ENCODE measurements around the gene SOS2.

DNA sequence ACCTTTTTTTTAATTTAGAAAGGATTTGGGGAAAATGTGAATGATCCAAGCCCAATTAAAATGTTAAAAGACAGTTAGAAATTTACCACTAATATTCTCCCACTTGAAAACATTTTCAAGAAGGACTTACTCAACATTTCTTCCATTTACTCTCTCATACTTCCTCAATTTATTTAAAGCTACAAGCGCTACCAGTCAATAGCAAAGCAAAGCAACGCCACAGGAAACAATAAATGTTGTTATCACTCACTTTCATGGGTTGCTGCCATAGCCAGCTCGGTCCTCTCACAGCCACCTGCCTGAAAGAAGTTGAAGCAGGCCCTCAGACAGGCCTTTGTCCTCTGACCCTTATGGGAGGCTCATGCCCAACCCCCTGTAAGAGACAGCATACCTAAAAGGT, 6.0 kb upstream of the SOS2 start:
- TF ChIP-seq, protein P1, sequence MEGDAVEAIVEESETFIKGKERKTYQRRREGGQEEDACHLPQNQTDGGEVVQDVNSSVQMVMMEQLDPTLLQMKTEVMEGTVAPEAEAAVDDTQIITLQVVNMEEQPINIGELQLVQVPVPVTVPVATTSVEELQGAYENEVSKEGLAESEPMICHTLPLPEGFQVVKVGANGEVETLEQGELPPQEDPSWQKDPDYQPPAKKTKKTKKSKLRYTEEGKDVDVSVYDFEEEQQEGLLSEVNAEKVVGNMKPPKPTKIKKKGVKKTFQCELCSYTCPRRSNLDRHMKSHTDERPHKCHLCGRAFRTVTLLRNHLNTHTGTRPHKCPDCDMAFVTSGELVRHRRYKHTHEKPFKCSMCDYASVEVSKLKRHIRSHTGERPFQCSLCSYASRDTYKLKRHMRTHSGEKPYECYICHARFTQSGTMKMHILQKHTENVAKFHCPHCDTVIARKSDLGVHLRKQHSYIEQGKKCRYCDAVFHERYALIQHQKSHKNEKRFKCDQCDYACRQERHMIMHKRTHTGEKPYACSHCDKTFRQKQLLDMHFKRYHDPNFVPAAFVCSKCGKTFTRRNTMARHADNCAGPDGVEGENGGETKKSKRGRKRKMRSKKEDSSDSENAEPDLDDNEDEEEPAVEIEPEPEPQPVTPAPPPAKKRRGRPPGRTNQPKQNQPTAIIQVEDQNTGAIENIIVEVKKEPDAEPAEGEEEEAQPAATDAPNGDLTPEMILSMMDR (conservative IDR thresholded peaks at IDR 0.05; ENCODE audit: low read length) = no peak
- no peak for TF ChIP-seq EZH2phosphoT487 (IDR thresholded peaks at IDR 0.05; ENCODE audit: borderline replicate concordance, low read depth, low read length)

All from OCI-LY7 (cell line).